Esophagus squamous epithelium (tissue), 4 donors: ENCODE measurements around the gene PUM1.

Experiments used
- POLR2A ChIP-seq, 4 donors: fragments of 450-650 bp; IDR thresholded peaks; one replicate each; pipeline ENCODE4 v1.6.1; 2017; ENCODE audit warnings: antibody characterized with exemption in 4 of 4, mild to moderate bottlenecking in 4 of 4, moderate library complexity in 3 of 4
- TF ChIP-seq, protein P1 (sequence below), 6 experiments: fragments of 450-650 bp in 4 of 6; fragments of 200-600 bp in 2 of 6; sonication (generic) in 2 of 6; IDR thresholded peaks; one replicate each; pipeline ENCODE4 v1.5.1; 2016 to 2019; ENCODE audit warnings: antibody characterized with exemption in 6 of 6, mild to moderate bottlenecking in 4 of 6, moderate library complexity in 4 of 6

DNA sequence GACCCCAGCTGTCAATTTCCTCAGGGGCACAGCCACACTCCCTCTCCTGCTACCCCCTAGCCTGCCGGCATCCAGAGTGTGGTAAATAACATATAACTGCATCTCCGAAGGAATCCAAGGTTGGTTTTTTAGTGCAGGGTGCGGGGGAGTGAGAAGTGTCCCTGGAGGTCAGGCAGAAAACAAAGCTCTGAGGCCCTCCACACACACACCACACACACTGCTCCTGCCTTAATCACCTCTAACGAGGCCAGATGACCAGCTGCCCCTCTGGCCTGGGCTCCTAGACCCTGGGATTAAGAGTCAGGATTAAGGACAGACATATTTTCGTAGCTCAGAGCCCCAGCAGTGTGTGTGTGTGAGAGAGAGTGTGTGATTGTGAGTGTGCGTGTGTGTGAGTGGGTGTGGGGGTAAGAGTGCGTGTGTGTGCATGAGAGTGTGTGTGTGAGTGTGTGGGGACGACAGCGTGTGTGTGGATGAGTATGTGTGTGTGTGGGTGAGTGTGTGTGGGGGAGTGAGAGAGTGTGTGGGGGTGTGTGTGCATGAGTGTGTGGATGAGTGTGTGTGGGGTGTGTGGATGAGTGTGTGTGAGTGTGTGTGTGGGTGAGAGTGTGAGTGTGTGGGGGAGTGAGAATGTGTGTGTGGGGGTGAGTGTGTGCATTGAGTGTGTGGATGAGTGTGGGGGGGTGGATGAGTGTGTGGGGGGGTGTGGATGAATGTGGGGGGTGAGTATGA is 171.6 kb downstream of the PUM1 start:
- TF ChIP-seq, protein P1, sequence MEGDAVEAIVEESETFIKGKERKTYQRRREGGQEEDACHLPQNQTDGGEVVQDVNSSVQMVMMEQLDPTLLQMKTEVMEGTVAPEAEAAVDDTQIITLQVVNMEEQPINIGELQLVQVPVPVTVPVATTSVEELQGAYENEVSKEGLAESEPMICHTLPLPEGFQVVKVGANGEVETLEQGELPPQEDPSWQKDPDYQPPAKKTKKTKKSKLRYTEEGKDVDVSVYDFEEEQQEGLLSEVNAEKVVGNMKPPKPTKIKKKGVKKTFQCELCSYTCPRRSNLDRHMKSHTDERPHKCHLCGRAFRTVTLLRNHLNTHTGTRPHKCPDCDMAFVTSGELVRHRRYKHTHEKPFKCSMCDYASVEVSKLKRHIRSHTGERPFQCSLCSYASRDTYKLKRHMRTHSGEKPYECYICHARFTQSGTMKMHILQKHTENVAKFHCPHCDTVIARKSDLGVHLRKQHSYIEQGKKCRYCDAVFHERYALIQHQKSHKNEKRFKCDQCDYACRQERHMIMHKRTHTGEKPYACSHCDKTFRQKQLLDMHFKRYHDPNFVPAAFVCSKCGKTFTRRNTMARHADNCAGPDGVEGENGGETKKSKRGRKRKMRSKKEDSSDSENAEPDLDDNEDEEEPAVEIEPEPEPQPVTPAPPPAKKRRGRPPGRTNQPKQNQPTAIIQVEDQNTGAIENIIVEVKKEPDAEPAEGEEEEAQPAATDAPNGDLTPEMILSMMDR (IDR thresholded peaks at IDR 0.05), result no peak
- no peak for TF ChIP-seq POLR2A (IDR thresholded peaks at IDR 0.05)
